Measurements from ENCODE around the gene CTNND2. TPM values are rescaled to one million over a fixed set of nuclear protein-coding genes. Genes with fewer than 3 reads are reported as not detected.

The CTNND2 gene
- total and polyA plus RNA-seq, 10 of the 15 experiments (the other 5 are each of a cell fraction or from before 2014, with no cell fraction given), result 0.02 to 0.16 (median 0.04) TPM; not detected in 7

DNA sequence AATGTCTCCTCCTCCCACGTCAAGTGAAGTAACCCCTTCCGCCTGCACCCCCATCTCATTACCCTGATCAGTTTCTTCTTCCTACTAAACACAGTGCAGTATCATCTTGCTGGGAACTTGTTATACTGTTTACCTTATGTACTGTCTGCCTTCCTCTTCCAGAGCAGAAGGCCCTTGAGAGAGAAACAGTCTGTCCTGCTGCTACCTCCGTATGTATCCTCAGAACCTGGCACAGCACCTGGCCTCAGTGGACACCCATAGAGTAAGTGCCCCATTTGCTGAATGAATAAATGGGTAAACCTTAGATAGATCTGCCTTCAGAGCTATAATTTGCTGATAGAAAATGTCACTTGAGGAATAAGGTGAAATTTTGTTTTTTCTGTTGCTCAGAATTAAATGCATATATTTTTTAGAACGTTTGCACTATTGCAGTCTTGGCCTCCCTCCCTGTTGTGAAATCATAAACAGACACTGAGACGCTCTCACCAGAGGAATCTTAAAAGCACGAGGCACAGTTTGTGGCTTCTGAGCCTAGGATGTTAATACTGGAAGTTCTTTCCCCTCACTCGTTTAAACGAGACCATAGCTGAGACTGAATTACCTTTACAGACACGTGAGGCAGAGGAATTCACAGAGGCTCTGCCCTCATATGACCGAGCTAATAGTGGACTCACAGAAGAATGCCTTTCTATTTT, 920.1 kb downstream of the CTNND2 start:
- WGBS (ENCODE audit: insufficient coverage, insufficient replicate concordance, low lambda C conversion rate, missing lambda C conversion rate), result 26% methylated on average over 10 of the region's 10 CpGs
- no peaks in the 10 kb centered on the region for H3K9me3 ChIP-seq (replicated peaks; ENCODE audit: control insufficient read depth, insufficient read depth, low read length)
- no peaks in the 10 kb centered on the region for H3K4me1 ChIP-seq (ENCODE audit: control insufficient read depth, insufficient read depth, low read length)
- in situ Hi-C loops (cut with MboI) (no loop called here), intact Hi-C loops (cut with micrococcal nuclease; ENCODE audit: unreplicated experiment) (loop anchor here (10.0 kb wide), 1 partner anchor 731 kb away; no protein-coding TSS in a partner anchor)
- no peak overlapping the region for H3K9ac ChIP-seq (ENCODE audit: control insufficient read depth, insufficient read depth, low read length)
- ATAC-seq (no peak), DNase-seq (ENCODE audit: low read depth, low spot score) (no peak), FAIRE-seq (no peak)
- TF ChIP-seq PAX8 (IDR thresholded peaks at IDR 0.05) (no peak), BRCA1 (IDR thresholded peaks at IDR 0.05; ENCODE audit: low read depth, low read length) (no peak), BMI1 (IDR thresholded peaks at IDR 0.05; ENCODE audit: borderline replicate concordance) (no peak)
- H2AFZ ChIP-seq (ENCODE audit: control insufficient read depth, low read depth, low read length), result no peak overlapping the region
- ChIA-PET SMC1A (ENCODE audit: uncharacterized antibody, unreplicated experiment) (interaction anchor here (0.9 to 2.2 kb wide), 2 partner anchors 16 to 282 kb away, joined by 3 to 9 read pairs; no protein-coding TSS in a partner anchor), RAD21 (ENCODE audit: unreplicated experiment) (no interaction called here), POLR2A (no interaction called here), CTCF (interaction anchor here (7.4 kb wide), 1 partner anchor 59 kb away, joined by 98 read pairs; no protein-coding TSS in a partner anchor)
- H4K20me1 ChIP-seq (ENCODE audit: control insufficient read depth, insufficient read depth), result no peaks in the 10 kb centered on the region
- no peaks in the 10 kb centered on the region for H3K79me2 ChIP-seq (ENCODE audit: control insufficient read depth, insufficient read depth, low read length)
- H3K27ac ChIP-seq (ENCODE audit: control insufficient read depth, insufficient read depth), result no peak overlapping the region
- no peak overlapping the region for H3K4me3 ChIP-seq
- H3K36me3 ChIP-seq (ENCODE audit: control insufficient read depth in 2 of 2, insufficient read depth in 2 of 2, low read length in 1 of 2), result no peaks in the 10 kb centered on the region
- no TSS peak for BruUV-seq (replicated peaks)
- H3K27me3 ChIP-seq (replicated peaks in 1 of 2; ENCODE audit: control insufficient read depth in 2 of 2, insufficient read depth in 2 of 2, low read length in 1 of 2), result peaks cover 0 to 2% of the 10 kb centered on the region in 2 experiments; a peak in 2 of 4 replicates
- H3K4me2 ChIP-seq (ENCODE audit: control insufficient read depth, insufficient read depth), result no peak overlapping the region

DNA sequence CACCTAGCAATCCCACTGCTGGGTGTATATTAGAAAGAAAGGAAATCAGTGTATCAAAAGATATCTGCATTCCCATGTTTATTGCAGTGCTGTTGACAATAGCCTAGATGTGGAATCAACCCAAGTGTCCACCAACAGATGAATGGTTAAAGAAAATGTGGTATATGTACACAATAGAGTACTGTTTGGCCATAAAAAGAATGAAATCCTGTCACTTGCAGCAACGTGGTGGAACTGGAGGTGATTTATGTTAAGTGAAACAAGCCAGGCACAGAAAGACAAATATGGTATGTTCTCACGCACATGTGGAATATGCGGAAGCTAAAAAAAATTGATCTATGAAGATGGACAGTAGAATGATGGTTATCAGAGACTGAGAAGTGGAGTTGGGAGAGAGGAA, 921.6 kb downstream of the CTNND2 start:
- BruUV-seq (replicated peaks), result no TSS peak
- in situ Hi-C loops (cut with MboI), result no loop called here
- SMC1A ChIA-PET (ENCODE audit: uncharacterized antibody, unreplicated experiment), result no interaction called here
- Histone ChIP-seq H4K20me1 (ENCODE audit: control insufficient read depth, insufficient read depth) (no peaks in the 10 kb centered on the region), H3K4me3 (no peak overlapping the region), H3K4me1 (ENCODE audit: control insufficient read depth, insufficient read depth, low read length) (no peaks in the 10 kb centered on the region), H2AFZ (ENCODE audit: control insufficient read depth, low read depth, low read length) (no peak overlapping the region), H3K27ac (ENCODE audit: control insufficient read depth, insufficient read depth) (no peak overlapping the region), H3K9me3 (replicated peaks; ENCODE audit: control insufficient read depth, insufficient read depth, low read length) (no peaks in the 10 kb centered on the region), H3K9ac (ENCODE audit: control insufficient read depth, insufficient read depth, low read length) (no peak overlapping the region), H3K4me2 (ENCODE audit: control insufficient read depth, insufficient read depth) (no peak overlapping the region), H3K79me2 (ENCODE audit: control insufficient read depth, insufficient read depth, low read length) (no peaks in the 10 kb centered on the region), H3K27me3 (replicated peaks in 1 of 2; ENCODE audit: control insufficient read depth in 2 of 2, insufficient read depth in 2 of 2, low read length in 1 of 2) (peaks cover 0 to 2% of the 10 kb centered on the region in 2 experiments; a peak in 2 of 4 replicates), H3K36me3 (ENCODE audit: control insufficient read depth in 2 of 2, insufficient read depth in 2 of 2, low read length in 1 of 2) (no peaks in the 10 kb centered on the region)
- RAD21 ChIA-PET (ENCODE audit: unreplicated experiment), result no interaction called here
- DNase-seq (ENCODE audit: low read depth, low spot score) (no peak), FAIRE-seq (no peak), ATAC-seq (no peak)
- POLR2A ChIA-PET, result no interaction called here
- WGBS (ENCODE audit: insufficient coverage, insufficient replicate concordance, low lambda C conversion rate, missing lambda C conversion rate), result 63% methylated on average over 3 of the region's 3 CpGs
- CTCF ChIA-PET, result no interaction called here
- intact Hi-C loops (cut with micrococcal nuclease; ENCODE audit: unreplicated experiment), result loop anchor here (10.0 kb wide), 1 partner anchor 732 kb away; no protein-coding TSS in a partner anchor
- TF ChIP-seq NFYB (IDR thresholded peaks at IDR 0.05; ENCODE audit: insufficient read depth, low read depth, low read length), result no peak
- no peak for TF ChIP-seq ZNF207 (IDR thresholded peaks at IDR 0.05; ENCODE audit: borderline replicate concordance)
- TF ChIP-seq RAD21 (IDR thresholded peaks at IDR 0.05; ENCODE audit: insufficient read depth, low read depth, low read length), result no peak
- no peak for TF ChIP-seq TCF7 (IDR thresholded peaks at IDR 0.05; ENCODE audit: borderline replicate concordance)
- TF ChIP-seq SPI1 (IDR thresholded peaks at IDR 0.05; ENCODE audit: borderline replicate concordance, insufficient read depth, low read depth, low read length), result no peak
- TF ChIP-seq, protein P1, sequence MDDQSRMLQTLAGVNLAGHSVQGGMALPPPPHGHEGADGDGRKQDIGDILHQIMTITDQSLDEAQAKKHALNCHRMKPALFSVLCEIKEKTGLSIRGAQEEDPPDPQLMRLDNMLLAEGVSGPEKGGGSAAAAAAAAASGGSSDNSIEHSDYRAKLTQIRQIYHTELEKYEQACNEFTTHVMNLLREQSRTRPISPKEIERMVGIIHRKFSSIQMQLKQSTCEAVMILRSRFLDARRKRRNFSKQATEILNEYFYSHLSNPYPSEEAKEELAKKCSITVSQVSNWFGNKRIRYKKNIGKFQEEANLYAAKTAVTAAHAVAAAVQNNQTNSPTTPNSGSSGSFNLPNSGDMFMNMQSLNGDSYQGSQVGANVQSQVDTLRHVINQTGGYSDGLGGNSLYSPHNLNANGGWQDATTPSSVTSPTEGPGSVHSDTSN (IDR thresholded peaks at IDR 0.05; ENCODE audit: insufficient replicate concordance, low read depth, low read length), result no peak
- no peak for TF ChIP-seq JUND (IDR thresholded peaks at IDR 0.05; ENCODE audit: low read depth, low read length)
- TF ChIP-seq NR2C1 (IDR thresholded peaks at IDR 0.05), result no peak
- no peak for TF ChIP-seq HDAC6 (IDR thresholded peaks at IDR 0.05; ENCODE audit: unreplicated experiment)
- TF ChIP-seq, protein P2, sequence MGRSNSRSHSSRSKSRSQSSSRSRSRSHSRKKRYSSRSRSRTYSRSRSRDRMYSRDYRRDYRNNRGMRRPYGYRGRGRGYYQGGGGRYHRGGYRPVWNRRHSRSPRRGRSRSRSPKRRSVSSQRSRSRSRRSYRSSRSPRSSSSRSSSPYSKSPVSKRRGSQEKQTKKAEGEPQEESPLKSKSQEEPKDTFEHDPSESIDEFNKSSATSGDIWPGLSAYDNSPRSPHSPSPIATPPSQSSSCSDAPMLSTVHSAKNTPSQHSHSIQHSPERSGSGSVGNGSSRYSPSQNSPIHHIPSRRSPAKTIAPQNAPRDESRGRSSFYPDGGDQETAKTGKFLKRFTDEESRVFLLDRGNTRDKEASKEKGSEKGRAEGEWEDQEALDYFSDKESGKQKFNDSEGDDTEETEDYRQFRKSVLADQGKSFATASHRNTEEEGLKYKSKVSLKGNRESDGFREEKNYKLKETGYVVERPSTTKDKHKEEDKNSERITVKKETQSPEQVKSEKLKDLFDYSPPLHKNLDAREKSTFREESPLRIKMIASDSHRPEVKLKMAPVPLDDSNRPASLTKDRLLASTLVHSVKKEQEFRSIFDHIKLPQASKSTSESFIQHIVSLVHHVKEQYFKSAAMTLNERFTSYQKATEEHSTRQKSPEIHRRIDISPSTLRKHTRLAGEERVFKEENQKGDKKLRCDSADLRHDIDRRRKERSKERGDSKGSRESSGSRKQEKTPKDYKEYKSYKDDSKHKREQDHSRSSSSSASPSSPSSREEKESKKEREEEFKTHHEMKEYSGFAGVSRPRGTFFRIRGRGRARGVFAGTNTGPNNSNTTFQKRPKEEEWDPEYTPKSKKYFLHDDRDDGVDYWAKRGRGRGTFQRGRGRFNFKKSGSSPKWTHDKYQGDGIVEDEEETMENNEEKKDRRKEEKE (IDR thresholded peaks at IDR 0.05), result no peak

Measured in GM12878 (cell line).